ENCODE measurements around the gene ADAMTS9.

ADAMTS9 gene

GRCh38 chr3:64559588-64559987 lies 128.2 kb downstream of the ADAMTS9 start:
- H3K27me3 ChIP-seq (ENCODE audit: control insufficient read depth in 3 of 3, insufficient read depth in 3 of 3, low read depth in 1 of 3, low read length in 3 of 3) = no peaks in the 10 kb centered on the region
- peaks cover 9 to 20% of the 10 kb centered on the region in 2 donors for H3K4me1 ChIP-seq (ENCODE audit: control insufficient read depth in 2 of 2, insufficient read depth in 1 of 2, low read depth in 1 of 2, low read length in 2 of 2)
- H2BK12ac ChIP-seq (ENCODE audit: low read length) = no peak overlapping the region
- no peak overlapping the region for H2AK5ac ChIP-seq (ENCODE audit: low read depth, low read length)
- no peak overlapping the region for H2BK15ac ChIP-seq (ENCODE audit: low read length)
- no peak overlapping the region for H3K4me2 ChIP-seq (ENCODE audit: insufficient read depth, low read length, poor library complexity, severe bottlenecking)
- no peak overlapping the region for H4K8ac ChIP-seq (ENCODE audit: low read depth, low read length)
- no peak overlapping the region for H3K23ac ChIP-seq (ENCODE audit: low read depth, low read length, poor library complexity)
- H3K9ac ChIP-seq (ENCODE audit: low read depth, low read length, poor library complexity) = no peak overlapping the region
- H2AFZ ChIP-seq (ENCODE audit: low read length) = no peak overlapping the region
- peak overlapping the region; percentile 18 for H3K27ac ChIP-seq (replicated peaks; ENCODE audit: low read length)
- H3K4ac ChIP-seq (ENCODE audit: low read length) = no peak overlapping the region
- no peak overlapping the region for H3K4me3 ChIP-seq (ENCODE audit: low read length in 2 of 2)
- H3K36me3 ChIP-seq (replicated peaks in 1 of 2; ENCODE audit: control insufficient read depth in 2 of 2, insufficient read depth in 2 of 2, low read length in 2 of 2) = peaks cover 0 to 6% of the 10 kb centered on the region in 2 donors
- H3K14ac ChIP-seq (ENCODE audit: low read length) = no peak overlapping the region
- H2BK5ac ChIP-seq (ENCODE audit: low read length) = no peak overlapping the region
- no peaks in the 10 kb centered on the region for H3K9me3 ChIP-seq (replicated peaks in 1 of 2; ENCODE audit: control insufficient read depth in 2 of 2, insufficient read depth in 1 of 2, low read depth in 1 of 2, low read length in 2 of 2)
- no peaks in the 10 kb centered on the region for H3K79me1 ChIP-seq (ENCODE audit: low read depth, low read length)
- no peak overlapping the region for H3K18ac ChIP-seq (ENCODE audit: low read length)
- no peak overlapping the region for H4K91ac ChIP-seq (ENCODE audit: low read depth, low read length, poor library complexity)
- WGBS, 2 donors (ENCODE audit: extremely low coverage in 2 of 2, insufficient read length in 2 of 2, insufficient replicate concordance in 1 of 2) = no CpG with 5 or more reads among the region's 7 CpGs
- H2BK120ac ChIP-seq (ENCODE audit: low read depth, low read length) = no peak overlapping the region
- DNase-seq (ENCODE audit: low spot score) = no peak

GRCh38 chr3:64556046-64556445 lies 131.8 kb downstream of the ADAMTS9 start:
- Histone ChIP-seq H3K18ac (ENCODE audit: low read length) (no peak overlapping the region), H3K4me3 (ENCODE audit: low read length in 2 of 2) (no peak overlapping the region), H3K9ac (ENCODE audit: low read depth, low read length, poor library complexity) (no peak overlapping the region), H3K14ac (ENCODE audit: low read length) (no peak overlapping the region), H2BK12ac (ENCODE audit: low read length) (no peak overlapping the region), H4K91ac (ENCODE audit: low read depth, low read length, poor library complexity) (no peak overlapping the region), H2AFZ (ENCODE audit: low read length) (no peak overlapping the region), H3K23ac (ENCODE audit: low read depth, low read length, poor library complexity) (no peak overlapping the region), H2BK5ac (ENCODE audit: low read length) (no peak overlapping the region), H3K9me3 (replicated peaks in 1 of 2; ENCODE audit: control insufficient read depth in 2 of 2, insufficient read depth in 1 of 2, low read depth in 1 of 2, low read length in 2 of 2) (no peaks in the 10 kb centered on the region), H3K79me1 (ENCODE audit: low read depth, low read length) (no peaks in the 10 kb centered on the region), H2BK120ac (ENCODE audit: low read depth, low read length) (no peak overlapping the region), H4K8ac (ENCODE audit: low read depth, low read length) (no peak overlapping the region), H3K4me1 (ENCODE audit: control insufficient read depth in 2 of 2, insufficient read depth in 1 of 2, low read depth in 1 of 2, low read length in 2 of 2) (peaks cover 0 to 15% of the 10 kb centered on the region in 2 donors), H3K4me2 (ENCODE audit: insufficient read depth, low read length, poor library complexity, severe bottlenecking) (no peak overlapping the region), H3K4ac (ENCODE audit: low read length) (no peak overlapping the region), H2BK15ac (ENCODE audit: low read length) (no peak overlapping the region), H3K27ac (replicated peaks; ENCODE audit: low read length) (no peak overlapping the region), H3K36me3 (replicated peaks in 1 of 2; ENCODE audit: control insufficient read depth in 2 of 2, insufficient read depth in 2 of 2, low read length in 2 of 2) (peaks cover 0 to 6% of the 10 kb centered on the region in 2 donors), H2AK5ac (ENCODE audit: low read depth, low read length) (no peak overlapping the region), H3K27me3 (ENCODE audit: control insufficient read depth in 3 of 3, insufficient read depth in 3 of 3, low read depth in 1 of 3, low read length in 3 of 3) (no peaks in the 10 kb centered on the region)
- no CpG with 5 or more reads among the region's 3 CpGs for WGBS, 2 donors (ENCODE audit: extremely low coverage in 2 of 2, insufficient read length in 2 of 2, insufficient replicate concordance in 1 of 2)
- DNase-seq (ENCODE audit: low spot score) = no peak

- no peak overlapping the region for H2BK5ac ChIP-seq (ENCODE audit: low read length)
These were observed 132.4 kb downstream of the ADAMTS9 start for GRCh38 chr3:64555351-64555750.

GRCh38 chr3:64554096-64554920 lies 133.5 kb downstream of the ADAMTS9 start:
- Histone ChIP-seq H2BK12ac (ENCODE audit: low read length) (no peak overlapping the region), H2BK15ac (ENCODE audit: low read length) (no peak overlapping the region), H3K27me3 (ENCODE audit: control insufficient read depth in 3 of 3, insufficient read depth in 3 of 3, low read depth in 1 of 3, low read length in 3 of 3) (no peaks in the 10 kb centered on the region), H2BK120ac (ENCODE audit: low read depth, low read length) (no peak overlapping the region), H3K4me3 (ENCODE audit: low read length in 2 of 2) (no peak overlapping the region), H3K9me3 (replicated peaks in 1 of 2; ENCODE audit: control insufficient read depth in 2 of 2, insufficient read depth in 1 of 2, low read depth in 1 of 2, low read length in 2 of 2) (no peaks in the 10 kb centered on the region), H3K4me1 (ENCODE audit: control insufficient read depth in 2 of 2, insufficient read depth in 1 of 2, low read depth in 1 of 2, low read length in 2 of 2) (peaks cover 0 to 11% of the 10 kb centered on the region in 2 donors), H3K4ac (ENCODE audit: low read length) (no peak overlapping the region), H2BK5ac (ENCODE audit: low read length) (no peak overlapping the region), H3K9ac (ENCODE audit: low read depth, low read length, poor library complexity) (no peak overlapping the region), H3K79me1 (ENCODE audit: low read depth, low read length) (no peaks in the 10 kb centered on the region), H4K8ac (ENCODE audit: low read depth, low read length) (no peak overlapping the region), H2AK5ac (ENCODE audit: low read depth, low read length) (no peak overlapping the region), H3K4me2 (ENCODE audit: insufficient read depth, low read length, poor library complexity, severe bottlenecking) (no peak overlapping the region), H4K91ac (ENCODE audit: low read depth, low read length, poor library complexity) (no peak overlapping the region), H3K36me3 (replicated peaks in 1 of 2; ENCODE audit: control insufficient read depth in 2 of 2, insufficient read depth in 2 of 2, low read length in 2 of 2) (peaks cover 5 to 14% of the 10 kb centered on the region in 2 donors), H3K23ac (ENCODE audit: low read depth, low read length, poor library complexity) (no peak overlapping the region), H3K27ac (replicated peaks; ENCODE audit: low read length) (no peak overlapping the region), H3K18ac (ENCODE audit: low read length) (no peak overlapping the region), H2AFZ (ENCODE audit: low read length) (no peak overlapping the region), H3K14ac (ENCODE audit: low read length) (no peak overlapping the region)
- DNase-seq (ENCODE audit: low spot score) = no peak
- WGBS, 2 donors (ENCODE audit: extremely low coverage in 2 of 2, insufficient read length in 2 of 2, insufficient replicate concordance in 1 of 2) = no CpG with 5 or more reads among the region's 7 CpGs

More at GRCh38 chr3:64555351-64555750, 132.4 kb downstream of the ADAMTS9 start:
- no peak for DNase-seq (ENCODE audit: low spot score)
- Histone ChIP-seq H3K23ac (ENCODE audit: low read depth, low read length, poor library complexity) (no peak overlapping the region), H3K79me1 (ENCODE audit: low read depth, low read length) (no peaks in the 10 kb centered on the region), H2BK12ac (ENCODE audit: low read length) (no peak overlapping the region), H3K9ac (ENCODE audit: low read depth, low read length, poor library complexity) (no peak overlapping the region), H3K27me3 (ENCODE audit: control insufficient read depth in 3 of 3, insufficient read depth in 3 of 3, low read depth in 1 of 3, low read length in 3 of 3) (no peaks in the 10 kb centered on the region), H3K14ac (ENCODE audit: low read length) (no peak overlapping the region), H2BK120ac (ENCODE audit: low read depth, low read length) (no peak overlapping the region), H4K8ac (ENCODE audit: low read depth, low read length) (no peak overlapping the region), H3K4me3 (ENCODE audit: low read length in 2 of 2) (no peak overlapping the region), H3K4ac (ENCODE audit: low read length) (no peak overlapping the region), H3K4me2 (ENCODE audit: insufficient read depth, low read length, poor library complexity, severe bottlenecking) (no peak overlapping the region), H2BK15ac (ENCODE audit: low read length) (no peak overlapping the region), H3K9me3 (replicated peaks in 1 of 2; ENCODE audit: control insufficient read depth in 2 of 2, insufficient read depth in 1 of 2, low read depth in 1 of 2, low read length in 2 of 2) (no peaks in the 10 kb centered on the region), H3K27ac (replicated peaks; ENCODE audit: low read length) (no peak overlapping the region), H2AFZ (ENCODE audit: low read length) (no peak overlapping the region), H2AK5ac (ENCODE audit: low read depth, low read length) (peak overlapping the region; percentile 50), H3K18ac (ENCODE audit: low read length) (peak overlapping the region; percentile 81), H3K36me3 (replicated peaks in 1 of 2; ENCODE audit: control insufficient read depth in 2 of 2, insufficient read depth in 2 of 2, low read length in 2 of 2) (peaks cover under 1 to 12% of the 10 kb centered on the region in 2 donors), H4K91ac (ENCODE audit: low read depth, low read length, poor library complexity) (no peak overlapping the region), H3K4me1 (ENCODE audit: control insufficient read depth in 2 of 2, insufficient read depth in 1 of 2, low read depth in 1 of 2, low read length in 2 of 2) (peaks cover 0 to 15% of the 10 kb centered on the region in 2 donors)
- no CpG with 5 or more reads among the region's 3 CpGs for WGBS, 2 donors (ENCODE audit: extremely low coverage in 2 of 2, insufficient read length in 2 of 2, insufficient replicate concordance in 1 of 2)

Data from neuronal stem cell (in vitro differentiated cells).